Activated CD4-positive, CD25-positive, alpha-beta regulatory T cell treated with anti-CD3 and anti-CD28 coated beads, Interleukin-2, amount 50 U/mL, for 72 hours (primary cell): Measurements from ENCODE around the gene ST6GALNAC6.

Source experiments
- DNase-seq: peaks from one replicate; pipeline ENCODE4 v3.0.0; 2021

ST6GALNAC6 gene

DNA sequence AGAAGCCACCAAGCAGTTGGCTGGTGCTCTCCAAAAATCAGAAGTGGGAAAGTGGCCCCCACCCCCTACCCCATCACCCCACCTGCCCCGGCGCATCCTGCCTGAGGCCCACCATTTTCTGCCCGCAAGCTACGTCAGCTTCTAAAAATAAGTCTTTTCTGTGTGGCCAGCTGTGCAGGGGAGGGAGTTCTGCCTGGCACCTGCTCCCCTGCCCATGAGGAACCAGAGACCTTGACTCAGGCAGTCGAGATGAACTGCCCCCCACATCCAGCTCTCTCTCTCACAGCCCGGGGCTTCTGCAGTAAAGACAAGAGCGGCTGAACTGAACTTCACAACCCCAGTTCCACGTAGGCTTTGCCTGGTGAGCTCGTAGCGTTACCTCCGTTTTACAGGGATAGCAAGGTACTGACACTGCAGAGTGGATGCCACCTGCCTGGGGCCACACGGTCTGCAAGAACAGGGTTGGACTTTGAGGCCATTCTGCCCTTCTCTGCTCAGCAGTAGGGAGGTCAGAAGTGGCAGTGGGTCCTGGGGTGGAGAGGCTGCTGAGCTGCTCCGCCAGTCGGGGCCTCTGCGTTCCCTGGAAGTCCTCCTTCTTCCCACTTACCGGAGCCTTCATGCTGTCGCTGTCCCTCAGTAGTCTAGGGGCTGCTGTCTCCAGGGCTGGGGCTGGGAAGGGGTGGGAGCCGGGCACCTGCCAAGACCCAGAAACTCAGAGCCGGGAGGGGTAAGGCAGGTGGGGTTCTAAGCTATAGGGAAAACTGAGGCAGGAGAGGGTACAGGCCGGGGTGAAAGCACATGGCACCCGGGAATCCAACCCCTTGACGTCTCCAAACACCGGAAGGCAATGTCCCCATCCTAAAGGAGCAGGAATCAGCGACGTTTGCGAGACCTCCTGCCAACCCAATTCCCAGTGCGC, 16.7 kb upstream of the ST6GALNAC6 start:
- DNase-seq: no peak

DNA sequence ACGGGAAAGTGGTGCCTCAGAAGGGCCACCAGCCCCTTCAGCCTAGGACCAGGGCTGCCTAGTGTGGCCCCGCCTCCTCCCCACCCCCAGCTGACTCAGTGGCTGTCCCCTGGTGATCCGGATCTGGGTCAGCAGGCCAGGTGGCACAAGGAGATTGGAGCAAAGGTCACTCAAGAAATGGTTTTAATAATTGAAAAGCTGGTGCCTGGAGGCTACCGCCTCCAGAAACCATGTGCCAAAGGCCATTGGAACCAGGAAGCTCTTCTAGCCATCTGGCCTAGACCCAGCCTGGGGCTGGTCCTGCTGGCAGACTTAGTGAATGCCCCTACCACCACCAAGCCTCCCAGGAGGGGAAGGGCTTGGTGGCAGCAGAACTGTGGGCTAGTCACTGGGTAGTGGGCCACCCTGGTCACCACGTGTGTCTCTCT, 15.9 kb upstream of the ST6GALNAC6 start:
- DNase-seq: no peak

DNA sequence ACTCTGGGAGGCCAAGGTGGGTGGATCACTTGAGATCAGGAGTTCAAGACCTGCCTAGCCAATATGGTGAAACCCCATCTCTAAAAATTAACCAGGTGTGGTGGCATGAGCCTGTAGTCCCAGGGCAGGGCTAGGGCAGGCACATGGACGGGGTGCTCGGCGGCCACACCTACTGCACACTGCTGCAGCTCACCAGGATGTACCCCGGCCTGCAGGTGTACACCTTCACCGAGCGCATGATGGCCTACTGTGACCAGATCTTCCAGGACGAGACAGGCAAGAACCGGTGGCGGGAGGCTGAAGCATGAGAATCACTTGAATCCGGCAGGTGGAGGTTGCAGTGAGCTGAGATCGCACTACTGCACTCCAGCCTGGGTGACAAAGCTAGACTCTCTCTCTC, 14.3 kb upstream of the ST6GALNAC6 start:
- no peak for DNase-seq

DNA sequence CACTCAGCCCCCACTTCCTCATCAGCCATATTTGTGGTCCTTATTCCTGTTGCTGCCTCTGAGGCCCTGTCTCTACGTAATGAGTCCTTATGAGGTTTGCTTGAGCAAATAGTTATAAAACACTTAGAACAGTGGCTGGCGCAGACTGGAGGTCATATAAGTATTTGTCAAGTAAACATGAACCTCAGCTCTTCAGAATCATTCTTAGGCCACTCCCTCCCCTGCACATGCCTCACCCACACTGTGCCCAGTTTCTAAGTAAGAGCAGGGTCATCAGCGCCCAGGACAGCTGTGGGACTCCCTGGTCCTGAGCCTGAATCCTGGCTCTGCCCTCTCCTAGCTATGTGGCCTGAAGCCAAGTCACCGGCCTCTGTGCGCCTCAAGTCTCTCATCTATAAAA, 13.5 kb upstream of the ST6GALNAC6 start:
- DNase-seq: no peak

DNA sequence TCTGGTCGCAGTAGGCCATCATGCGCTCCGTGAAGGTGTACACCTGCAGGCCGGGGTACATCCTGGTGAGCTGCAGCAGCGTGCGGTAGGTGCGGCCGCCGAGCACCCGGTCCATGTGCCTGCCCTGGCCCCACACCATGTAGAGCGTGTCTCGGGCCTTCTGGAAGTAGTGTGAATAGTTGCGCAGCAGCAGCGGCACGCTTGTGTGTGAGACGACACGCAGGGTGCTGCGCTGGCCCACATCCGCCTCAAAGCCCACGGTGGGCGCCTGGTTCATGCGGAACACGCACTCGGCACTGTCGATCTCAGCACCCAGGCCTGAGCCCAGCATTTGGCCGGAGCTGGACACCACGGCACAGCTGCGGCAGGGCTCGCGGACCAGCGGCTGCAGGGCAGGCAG, 12.9 kb upstream of the ST6GALNAC6 start:
- DNase-seq: no peak

DNA sequence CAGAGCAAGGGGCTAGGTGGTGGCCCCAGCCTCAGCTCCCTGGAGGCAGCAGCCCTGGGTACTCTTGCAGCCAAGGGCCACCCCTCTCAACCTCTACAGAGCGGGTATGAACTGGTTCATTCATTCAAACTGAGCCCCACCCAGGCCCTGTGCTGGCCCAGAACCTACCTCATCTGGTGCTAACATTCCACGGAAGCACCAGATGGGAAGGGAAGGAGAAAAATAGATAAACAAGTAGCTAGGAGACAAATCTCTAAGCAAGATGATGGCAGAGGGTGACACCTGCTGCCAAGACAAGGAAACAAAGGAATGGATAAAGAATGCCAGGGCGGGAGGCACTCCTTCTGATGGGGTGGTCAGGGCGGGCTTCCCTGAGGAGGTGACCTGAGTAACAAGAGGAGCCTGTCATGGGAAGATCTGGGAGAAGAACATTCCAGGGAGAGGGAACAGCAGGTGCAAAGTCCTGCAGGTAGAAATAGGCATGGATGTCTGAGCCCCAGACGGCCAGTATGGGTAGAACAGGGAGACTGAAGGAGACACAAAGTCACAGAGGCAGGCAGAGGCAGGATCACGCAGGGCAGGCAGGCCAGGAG, 11.3 kb upstream of the ST6GALNAC6 start:
- no peak for DNase-seq

DNA sequence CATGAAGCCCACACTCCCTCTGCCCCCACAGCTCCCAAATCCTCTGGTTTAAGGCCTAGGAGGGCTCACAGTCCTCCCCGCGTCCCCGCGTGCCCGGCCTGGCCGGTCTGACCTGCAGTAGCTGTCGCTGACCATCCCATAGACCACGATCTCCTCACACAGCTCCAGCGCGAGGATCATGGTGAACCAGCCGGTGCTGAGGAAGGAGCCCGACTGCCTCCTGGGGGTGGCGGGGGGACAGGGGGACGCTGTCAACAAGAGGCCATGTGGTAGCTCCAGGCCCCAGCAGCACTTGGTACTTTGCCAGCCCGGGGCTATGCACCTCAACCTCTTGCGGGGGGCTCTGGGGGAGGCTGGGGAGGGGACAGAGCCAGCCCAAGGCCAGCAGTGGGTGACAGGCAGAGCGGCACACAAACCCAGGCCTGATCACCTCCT, 10.5 kb upstream of the ST6GALNAC6 start:
- no peak for DNase-seq

DNA sequence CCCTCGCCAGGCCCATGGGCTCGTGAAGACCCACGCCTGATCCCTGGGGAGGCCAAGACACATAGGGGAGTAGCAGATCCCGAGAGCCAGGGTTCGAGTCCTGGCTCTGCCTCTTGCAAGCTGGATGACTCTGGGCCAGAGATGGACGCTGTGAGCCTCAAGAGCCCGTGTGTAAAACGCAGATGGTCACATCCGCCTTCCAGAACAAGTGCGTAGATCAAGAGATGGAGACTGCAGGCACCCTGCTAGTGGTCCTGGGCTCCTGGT, 9.2 kb upstream of the ST6GALNAC6 start:
- no peak for DNase-seq

DNA sequence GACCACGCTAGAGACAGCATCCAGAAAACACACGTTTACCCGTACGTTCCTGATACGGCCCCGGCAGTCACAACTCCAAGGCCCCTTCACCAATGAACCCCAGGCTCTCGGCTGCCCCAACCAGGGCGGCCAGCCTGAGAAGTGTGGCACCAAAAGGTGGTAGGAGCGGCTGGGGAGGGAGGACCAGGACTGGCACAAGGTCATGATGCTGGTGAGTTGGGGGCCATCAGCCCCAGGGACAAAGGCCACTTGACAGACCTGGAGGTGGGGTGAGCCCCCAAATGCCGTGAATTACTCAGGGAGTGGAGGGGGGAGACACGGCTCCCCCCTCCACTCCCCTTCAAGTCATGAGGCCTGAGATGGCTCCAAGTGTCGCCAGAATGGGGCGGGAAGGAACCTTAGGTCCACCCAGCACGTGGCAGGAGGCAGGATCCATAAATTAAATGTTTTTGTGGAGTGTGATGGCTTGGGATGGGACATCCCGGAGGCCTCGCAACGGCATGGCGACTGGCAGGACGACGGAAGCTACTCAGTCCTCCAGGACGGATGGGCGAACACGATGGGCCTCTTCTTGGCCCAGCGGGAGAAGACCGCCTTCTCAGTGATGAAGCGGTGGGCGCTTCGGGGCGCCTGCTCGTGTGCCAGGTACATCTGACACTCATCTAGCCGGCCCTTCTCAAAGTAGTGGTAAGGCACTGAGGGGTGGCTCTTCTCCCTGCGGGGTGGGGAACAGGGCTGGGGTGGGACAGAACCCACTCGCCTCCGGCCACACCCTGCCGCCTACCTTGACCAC, 8.7 kb upstream of the ST6GALNAC6 start:
- no peak for DNase-seq

DNA sequence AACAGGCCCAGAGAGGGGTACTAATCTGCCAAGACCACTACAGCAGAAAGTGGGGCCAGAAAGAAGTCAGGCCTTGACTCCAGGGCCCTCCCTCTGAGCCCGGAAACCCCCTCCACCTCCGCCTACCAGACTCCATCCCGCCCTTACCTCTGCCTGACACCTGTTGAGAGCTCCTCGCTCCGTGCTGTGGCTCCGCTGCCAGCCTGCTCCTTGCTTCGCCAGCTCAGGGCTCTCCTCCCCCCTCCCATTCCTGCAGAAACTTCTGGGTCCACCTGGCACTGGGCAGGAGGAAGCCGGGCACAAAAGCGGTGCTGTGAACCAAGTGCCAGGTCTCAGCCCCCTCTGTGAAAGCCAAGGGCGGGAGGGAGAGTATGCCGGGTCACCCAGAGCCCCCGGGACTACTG, 6.4 kb upstream of the ST6GALNAC6 start:
- peak; percentile 64 for DNase-seq

DNA sequence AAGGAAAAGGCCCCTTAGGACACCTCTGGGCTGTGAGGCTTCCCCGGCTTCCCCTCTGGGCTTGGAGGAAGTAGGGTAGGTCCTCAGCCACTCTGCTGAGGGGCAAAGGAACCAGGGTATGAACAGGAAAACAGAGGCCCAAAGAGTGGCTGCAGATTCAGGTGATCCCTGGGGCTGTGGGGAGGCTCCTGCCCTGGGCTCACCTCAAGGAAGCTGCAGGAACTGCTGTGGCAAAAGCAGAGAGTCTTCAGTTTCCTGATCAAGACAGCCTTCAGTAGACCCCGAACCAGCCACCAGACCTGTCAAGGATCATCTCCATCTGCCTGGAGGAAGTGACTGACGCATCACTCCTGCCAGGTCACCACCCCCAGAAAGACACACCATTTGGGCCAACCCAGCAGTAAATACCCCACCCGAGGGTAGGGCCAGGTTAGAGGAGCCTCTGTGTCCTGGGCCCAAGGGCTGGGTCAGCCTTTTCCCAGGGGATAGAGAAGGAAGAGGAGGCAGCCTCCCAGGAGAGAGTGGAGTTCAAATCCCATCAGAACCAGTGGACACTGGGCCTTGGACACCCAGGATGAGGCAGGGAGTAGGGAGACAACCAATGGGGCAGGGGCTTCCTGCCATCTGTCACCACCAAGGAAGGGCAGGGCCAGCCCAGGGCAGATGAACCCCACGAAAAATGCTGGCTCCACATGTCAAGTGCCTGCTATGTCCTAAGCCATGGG, 5.8 kb upstream of the ST6GALNAC6 start:
- peak; percentile 50 for DNase-seq

DNA sequence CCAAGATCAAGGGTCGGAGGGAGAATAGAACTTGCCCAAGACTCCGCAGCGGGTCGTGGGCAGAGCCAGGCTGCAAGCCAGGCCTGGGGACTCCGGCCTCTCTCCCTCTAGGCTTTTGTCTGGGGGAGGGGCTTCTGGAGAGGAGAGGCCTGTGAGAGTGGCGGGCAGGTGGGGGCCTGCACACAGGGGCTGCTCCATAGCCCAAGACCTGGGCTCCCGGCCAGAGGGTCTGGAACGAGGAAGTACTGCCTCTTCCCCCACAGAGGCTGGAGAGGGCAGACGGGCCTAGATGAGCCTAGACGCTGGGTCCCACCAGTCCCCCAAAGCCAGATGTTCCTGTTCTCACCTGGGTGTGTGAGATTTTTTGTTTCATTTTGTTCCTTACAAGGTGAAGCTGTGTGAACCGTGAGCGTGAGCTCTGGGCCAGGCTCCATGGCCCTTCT, 5.2 kb upstream of the ST6GALNAC6 start:
- no peak for DNase-seq

DNA sequence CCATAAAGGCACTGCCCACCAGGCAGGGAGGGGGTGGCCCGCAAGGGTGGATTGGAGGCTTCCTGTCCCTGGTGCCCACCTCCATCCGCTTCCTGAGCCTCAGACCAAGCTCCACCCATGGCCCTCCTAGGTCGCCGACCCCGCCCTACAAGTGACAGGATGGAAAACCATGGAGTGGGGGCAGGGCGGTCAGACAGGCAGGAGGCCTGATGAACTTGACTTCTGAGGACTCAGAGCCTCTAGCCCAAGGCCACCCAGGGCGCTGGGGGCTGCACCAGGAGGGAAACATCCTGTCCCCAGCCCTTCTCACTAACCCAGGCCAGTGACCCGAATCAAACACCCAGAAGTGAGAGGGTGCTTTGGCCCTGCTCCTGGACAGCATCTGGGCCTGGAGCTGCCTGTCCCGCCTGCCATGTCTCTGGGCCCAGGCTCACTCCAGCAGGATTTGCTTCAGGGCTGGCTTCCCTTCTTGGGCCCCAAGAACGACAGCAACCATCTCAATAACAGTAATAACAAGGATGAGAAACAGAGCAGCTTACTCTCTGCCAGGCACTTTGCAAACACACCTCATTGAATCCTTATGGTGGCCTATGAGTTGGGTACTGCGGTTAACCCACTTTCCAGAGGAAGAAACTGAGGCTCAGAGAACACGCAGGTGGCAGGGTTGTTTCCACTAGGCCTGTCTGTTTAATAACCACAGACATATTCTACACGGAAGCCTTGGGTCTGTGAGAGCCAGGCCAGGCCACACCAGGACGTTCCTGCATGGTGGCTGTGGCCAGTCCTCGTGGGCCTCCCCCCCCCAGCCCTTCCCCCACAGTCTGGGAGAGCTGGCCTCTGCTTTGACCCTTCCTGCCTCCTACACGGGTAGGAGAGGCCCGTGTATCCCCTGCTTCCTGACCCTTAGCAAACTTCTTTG, 4.4 kb upstream of the ST6GALNAC6 start:
- DNase-seq: peak; percentile 61

DNA sequence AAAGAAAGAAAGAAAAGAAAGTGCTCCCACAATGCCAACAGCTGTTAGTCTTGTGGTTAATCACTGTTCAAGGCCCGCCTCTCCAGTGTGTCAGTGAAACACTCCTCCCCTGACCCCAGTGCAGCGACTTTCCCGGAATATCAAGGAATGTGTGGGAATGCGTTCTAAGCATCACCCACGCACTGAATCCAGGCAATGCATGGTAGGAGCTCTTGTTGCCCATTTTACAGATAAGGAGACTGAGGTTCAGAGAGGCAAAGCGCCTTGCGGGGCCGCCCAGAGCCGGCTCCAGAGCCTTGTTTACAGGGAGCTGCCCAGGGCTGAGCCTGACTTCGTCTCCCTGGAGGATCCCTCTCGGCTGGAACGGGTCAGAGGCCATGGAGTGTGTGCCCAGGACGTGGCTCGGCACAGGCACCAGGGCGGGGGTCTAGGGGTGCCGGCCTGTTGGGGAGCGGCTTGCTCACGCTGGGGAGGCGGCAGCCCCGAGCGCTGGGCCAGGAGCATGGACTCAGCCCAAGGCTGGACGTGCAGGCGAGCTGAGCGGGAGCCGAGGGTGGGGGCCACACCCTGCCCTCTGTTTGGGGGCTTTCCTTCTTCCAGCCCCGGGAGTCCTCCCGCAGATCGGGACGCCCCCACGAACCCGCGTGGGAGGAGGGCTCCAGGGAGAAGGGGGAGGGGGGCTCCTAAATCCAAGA, 823 bp downstream of the ST6GALNAC6 start:
- no peak for DNase-seq

DNA sequence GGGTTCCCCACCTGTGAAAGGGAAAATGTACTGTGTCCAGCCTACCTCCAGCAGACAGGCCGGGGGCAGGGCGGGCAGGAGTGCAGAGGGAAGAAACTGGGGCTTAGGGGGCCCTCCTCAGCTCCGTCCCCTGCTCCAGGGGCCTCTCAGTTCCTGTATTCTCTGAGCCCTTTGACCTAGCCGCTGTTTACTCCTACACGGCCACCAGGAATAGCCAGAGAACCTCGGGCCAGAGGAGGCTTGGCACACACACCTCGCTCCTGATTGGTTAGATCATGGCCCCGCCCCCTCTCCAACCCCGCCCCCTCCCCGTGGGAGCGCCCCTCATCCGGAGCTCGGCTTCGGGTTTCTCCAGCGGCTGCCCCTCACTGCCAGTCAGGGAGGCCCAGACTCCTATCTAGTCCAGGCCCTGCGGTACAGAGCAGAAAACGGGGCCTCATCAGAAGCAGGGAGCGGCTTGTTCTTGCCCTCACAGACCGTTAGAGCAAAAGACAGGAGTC, 2.2 kb downstream of the ST6GALNAC6 start:
- no peak for DNase-seq

DNA sequence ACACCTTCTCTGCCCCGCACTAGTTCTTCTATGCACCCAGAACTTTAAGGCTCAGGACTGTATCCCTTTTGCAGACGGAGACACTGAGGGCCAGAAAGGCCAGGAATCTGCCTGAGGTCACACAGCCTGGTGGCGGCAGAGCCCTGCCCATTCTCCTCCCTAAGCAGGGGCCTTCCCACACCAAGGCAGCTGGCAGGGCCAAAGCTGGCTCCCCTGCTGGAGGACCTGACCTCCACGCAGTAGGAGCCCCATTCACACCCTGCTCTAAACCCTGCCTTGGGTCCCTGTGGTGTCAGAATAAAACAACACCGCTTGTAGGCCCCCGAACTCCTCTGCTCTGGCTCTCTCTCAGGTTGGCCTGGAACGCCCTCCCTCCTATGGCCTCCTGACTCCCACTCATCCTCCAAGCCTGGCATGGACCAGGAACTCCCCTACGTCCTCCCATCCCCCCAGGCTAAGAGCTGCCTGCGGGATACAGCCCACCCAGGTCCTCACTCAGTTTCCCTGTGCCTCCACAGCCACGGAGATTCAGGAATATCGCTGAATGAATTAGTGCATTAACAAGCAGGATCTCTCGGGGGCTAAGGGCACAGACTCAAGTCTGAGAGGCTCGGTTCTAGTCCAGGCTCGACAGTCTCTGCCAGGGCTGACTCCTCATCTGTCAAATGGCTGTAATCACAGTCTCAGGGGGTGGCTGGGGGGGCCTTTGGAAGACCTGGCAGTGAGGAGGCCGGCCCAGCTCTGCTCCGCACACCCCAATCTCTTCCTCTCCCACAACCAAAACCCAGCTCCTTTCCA, 2.8 kb downstream of the ST6GALNAC6 start:
- no peak for DNase-seq

DNA sequence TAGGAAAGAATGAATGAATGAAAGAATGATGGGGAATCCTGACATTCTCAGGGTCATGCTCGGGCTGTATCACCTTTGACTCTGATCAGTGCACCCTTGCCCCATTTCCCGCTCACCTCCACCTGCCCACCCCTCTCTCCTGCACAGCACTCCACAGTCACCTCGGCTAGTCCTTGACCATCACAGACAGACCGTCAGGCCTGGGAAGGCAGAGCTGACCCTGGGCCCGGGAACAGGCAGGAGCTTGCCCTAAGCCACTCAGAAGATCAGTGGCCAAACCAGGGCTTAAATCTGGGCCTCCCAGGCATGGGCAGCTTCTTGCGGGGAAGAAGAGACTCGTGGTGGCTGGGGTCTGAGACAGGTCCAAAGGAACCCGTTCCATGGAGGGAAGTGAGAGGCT, 3.6 kb downstream of the ST6GALNAC6 start:
- no peak for DNase-seq

DNA sequence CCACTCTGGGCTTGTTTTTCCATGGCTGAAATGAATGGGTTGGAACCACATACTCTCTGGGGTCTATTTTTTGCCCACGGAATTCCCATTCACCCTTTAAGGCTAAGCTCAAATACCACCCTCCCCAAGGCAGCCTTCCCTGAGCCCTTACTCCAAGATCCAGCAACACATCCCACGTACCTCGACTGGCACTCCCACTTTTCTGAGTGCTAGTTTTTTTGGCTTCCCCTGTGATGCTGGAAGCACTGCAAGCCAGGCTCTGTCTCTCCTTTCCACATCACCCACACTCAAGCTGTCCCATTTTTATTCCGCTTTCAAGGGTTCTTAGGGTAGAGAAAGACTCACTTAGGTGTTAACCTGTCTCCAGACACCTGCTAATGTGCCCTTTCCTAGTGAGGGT, 6.0 kb downstream of the ST6GALNAC6 start:
- no peak for DNase-seq

DNA sequence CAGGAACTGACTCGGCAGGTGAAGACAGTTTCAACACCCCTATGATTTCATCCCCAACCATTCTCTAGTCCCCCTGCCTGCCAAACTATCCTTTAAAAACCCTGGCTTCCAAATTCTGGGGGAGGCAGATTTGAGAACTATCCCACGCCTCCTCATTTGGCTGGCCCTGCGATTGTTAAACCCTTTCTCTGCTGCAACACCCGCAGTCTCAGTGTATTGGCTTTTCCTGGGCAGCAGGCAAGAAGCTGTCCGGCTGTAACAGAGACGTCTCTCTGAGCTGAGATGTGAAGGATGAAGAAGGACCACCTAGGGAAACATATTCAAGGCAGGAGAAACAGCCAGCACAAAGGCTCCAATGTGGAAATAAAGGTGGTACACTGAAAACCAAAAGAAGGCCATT, 6.6 kb downstream of the ST6GALNAC6 start:
- DNase-seq: no peak

DNA sequence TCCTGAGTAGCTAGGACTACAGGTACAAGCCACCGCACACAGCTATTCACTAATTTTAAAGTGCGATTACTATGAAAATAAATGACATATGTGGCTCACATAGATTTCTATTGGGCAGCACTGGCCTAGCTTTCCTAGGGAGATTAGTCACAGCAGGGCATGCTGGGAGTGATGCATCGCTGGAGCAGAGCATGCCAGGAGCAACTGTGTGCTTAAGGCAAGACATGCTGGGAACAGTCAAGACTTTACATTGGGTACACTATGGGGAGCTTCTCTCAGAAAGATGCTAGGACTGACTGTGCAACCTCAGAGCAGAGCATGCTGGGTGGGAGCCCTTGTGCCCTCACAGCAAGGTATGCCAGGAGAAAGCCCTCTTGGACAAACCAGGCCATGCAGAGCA, 9.3 kb downstream of the ST6GALNAC6 start:
- no peak for DNase-seq
